Skin epidermis (tissue), 12 donors: ENCODE data around the gene SLC9A2.

Source experiments
- H3K27ac ChIP-seq, 21 experiments: fragments of 200-600 bp; sonication (generic) in 11 of 21; one replicate each; pipeline ENCODE4 v1.5.0; 2020; ENCODE audit warnings: mild to moderate bottlenecking in 3 of 21, inconsistent platforms in 2 of 21, moderate library complexity in 2 of 21
- H3K4me3 ChIP-seq, 7 experiments: fragments of 200-600 bp; sonication (generic) in 2 of 7; one replicate each; pipeline ENCODE4 v1.5.0; 2020; ENCODE audit warnings: inconsistent platforms in 2 of 7, mild to moderate bottlenecking in 2 of 7, moderate library complexity in 1 of 7

The SLC9A2 gene

DNA sequence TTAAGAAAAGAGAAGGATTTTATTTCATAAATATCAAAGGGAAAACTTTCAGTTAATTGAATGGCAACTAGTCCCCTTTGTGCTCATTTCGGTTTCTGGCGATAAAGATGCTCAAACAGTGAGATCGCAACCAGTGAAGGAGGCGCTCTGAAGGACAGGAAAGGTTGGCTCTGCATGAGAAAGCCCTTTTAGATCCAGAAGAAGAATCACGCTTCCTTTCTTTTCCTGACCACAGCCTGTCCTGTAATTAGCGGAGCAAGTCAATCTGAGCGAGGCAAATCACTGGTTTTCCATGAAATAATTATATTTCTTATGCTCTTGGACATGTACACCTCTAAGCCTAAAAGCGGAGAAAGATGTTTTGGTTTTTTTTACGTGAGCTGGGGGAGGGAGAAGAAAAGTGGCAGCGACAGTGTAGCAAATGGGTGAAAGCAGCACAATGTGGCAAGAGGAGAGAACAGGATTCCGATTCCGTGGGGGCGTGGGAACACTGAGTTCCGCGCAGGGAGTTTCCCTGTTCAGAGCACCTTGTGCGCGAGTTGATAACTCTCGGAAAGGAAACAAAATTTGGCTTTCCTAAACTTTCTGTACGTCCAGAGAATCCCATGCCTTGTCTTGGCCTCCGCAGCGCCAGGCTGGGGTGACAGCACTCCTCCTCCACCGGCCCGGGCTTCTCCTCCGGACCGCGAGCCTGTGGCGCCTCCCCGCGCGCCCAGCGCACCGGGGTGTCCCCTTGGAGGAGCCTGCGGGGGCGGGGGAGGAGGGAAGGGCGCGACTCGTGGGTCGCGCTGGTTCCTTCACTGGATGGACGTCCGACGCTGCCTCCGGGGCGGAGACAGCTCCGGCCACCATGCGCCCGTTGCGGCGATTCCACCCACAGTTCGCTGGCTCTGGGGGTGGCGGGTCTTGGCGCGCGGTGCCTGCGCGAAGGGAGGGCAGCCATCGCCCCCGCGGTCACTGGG, 620 bp upstream of the SLC9A2 start:
- Histone ChIP-seq H3K4me3 (peak overlapping the region; percentile 10 to 50 (median 32)), H3K27ac (peak overlapping the region in 1 of 21 experiments; percentile 9)

DNA sequence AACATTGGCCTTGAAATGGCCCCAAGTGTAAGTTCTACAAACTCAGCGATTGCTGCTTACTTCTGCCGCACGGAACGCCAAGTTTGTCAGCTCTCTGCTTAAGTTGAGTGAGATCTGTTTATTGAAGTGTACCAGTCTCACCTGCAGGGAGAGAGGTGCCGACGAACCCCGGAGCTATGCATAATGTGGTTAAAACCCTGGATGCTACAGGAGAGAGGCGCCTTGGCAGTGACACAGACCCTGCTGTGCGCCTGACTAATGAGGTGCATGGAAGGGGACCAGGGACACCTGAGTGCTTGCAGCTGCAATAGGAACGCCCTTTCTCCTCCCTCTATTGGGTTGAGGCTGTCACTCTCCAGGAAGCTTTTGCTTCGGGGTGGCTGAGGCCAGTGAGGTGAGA, 979 bp downstream of the SLC9A2 start:
- no peak overlapping the region for H3K27ac ChIP-seq
- H3K4me3 ChIP-seq, result peak overlapping the region in 1 of 7 experiments; percentile 50

DNA sequence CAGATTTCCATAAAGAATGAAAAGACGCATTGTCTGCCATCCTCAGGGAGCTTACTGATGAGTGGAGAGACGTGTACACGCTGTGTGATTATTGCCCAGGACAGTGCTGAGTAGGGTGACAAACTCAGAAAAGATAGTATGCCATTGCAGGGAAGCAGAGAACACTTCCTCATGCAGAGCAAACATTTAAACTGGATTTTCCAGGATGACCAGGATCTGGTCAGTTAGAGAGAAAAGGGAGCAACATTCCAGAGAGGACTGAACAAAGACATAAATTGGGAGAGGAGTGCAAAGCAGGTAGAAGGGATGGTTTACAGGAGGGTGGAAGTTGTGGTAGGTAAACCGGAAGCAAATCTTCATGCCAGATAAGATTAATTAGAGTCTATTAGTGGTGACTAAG, 2.3 kb downstream of the SLC9A2 start:
- no peak overlapping the region for H3K27ac ChIP-seq
- H3K4me3 ChIP-seq, result no peak overlapping the region

DNA sequence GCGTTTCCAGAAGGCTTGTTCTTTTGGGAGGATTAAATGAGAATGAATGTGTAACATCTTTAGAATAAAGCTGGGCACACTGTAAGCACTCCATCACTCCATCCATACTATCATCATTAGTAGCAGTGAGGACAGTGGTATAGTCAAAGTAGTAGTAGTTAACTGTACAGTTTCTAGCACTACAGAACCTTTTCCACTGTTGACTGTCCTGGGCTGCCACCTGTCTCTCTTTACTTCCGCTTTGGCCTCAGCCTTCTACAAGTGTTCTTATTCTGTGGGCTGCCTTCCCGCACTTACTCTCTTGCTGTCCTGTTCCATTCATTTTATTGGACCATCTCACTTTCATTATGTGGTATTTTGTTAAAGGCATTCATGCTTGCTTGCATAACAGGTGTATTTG, 3.3 kb downstream of the SLC9A2 start:
- Histone ChIP-seq H3K27ac (no peak overlapping the region), H3K4me3 (no peak overlapping the region)

GRCh38 chr2:102630458-102630857, 11.1 kb downstream of the SLC9A2 start:
- Histone ChIP-seq H3K27ac (no peak overlapping the region), H3K4me3 (no peak overlapping the region)

GRCh38 chr2:102632380-102633175, 13.2 kb downstream of the SLC9A2 start:
- Histone ChIP-seq H3K27ac (no peak overlapping the region), H3K4me3 (no peak overlapping the region)

DNA sequence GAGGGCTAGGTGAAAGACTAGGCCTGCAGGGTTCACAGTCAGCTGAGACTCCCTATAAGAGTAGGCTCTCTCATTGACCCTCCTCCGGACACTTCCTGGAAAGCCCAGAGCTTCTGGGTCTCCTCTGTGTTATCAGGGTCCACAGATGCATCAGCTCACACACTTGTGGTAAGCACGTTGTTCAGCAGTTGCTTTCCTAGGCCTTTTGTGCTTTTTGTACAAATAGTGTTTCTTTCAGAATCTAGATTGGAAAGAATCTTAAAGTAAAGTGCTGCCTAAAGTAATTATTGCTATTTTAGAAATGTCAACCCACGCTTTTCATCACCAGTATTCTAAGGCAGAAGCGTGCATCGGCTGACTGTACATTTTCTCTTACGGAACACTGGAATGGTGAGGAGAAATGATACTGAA, 15.5 kb downstream of the SLC9A2 start:
- no peak overlapping the region for H3K4me3 ChIP-seq
- no peak overlapping the region for H3K27ac ChIP-seq

DNA sequence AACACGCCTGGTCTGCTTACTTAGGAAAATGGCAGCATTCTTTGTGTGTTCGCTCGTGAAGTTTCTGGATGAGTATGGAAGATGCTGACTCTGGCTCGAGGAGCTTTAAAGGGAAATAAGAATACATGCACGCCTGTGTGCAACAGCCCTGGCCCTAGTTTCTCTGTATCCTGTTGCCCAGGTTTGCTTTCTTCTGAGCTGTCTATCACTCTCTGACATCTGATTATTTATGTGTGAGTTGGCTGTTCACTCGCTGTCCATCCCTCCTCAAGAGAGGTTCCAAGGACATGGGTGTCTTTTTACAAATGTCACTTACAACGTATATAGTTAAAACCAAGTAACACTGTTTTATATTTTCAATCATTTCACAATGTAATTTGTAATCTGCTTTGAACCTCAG, 16.0 kb downstream of the SLC9A2 start:
- no peak overlapping the region for H3K27ac ChIP-seq

DNA sequence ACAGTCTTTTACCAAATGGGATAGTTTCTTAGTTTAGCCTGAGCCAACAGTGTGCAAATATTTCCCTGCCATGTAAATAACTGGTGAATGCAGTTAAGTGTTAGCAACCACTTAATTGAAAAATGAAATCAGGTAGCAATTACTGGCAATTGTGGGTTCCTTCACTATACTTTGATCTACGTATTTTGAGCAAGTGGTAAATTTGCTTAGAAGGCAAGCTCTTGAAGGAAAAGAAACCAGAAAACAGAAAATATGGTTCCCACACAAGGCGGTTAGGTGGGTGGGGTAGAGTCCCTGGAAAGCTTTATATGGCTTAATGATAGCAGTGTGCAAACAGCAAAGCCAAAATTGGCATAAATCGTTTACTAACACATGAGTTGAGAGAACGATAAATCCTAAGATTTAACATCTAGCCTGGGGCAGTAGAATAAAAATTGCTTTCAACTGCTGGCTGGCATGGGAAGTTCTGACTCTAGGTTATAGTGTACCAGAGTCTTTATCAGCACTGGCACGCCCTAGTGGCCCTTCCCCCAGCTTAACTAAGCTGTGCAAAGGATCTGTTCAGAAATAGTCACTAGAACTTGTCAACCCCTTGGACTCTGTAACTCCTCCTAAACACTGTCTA, 17.0 kb downstream of the SLC9A2 start:
- no peak overlapping the region for H3K4me3 ChIP-seq
- no peak overlapping the region for H3K27ac ChIP-seq

More for the DNA sequence above, 16.0 kb downstream of the SLC9A2 start:
- no peak overlapping the region for H3K4me3 ChIP-seq

- Histone ChIP-seq H3K27ac (no peak overlapping the region), H3K4me3 (no peak overlapping the region)
Observed at GRCh38 chr2:102637358-102637757, 18.0 kb downstream of the SLC9A2 start.

- H3K27ac ChIP-seq, result no peak overlapping the region
- H3K4me3 ChIP-seq, result no peak overlapping the region
Observed at GRCh38 chr2:102639429-102639828, 20.1 kb downstream of the SLC9A2 start.

DNA sequence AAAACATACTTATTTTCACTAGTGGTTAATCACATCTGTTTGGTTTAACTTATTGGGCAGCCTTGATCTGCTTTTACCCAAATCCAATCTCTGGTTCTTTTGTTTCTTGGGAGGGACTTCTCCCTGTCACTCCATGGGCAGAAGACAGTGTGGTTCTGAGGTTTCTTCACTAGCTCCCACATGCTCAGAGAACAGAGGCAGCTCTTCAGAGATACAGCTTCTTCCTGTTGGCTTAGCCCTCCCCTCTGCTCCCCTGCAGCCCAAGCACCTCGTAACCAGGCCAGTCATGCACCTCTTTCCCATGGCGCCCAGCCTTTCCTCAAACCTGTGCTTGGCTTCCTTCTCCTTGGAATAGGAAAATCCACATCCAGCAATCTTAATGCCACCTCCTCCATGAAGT, 32.8 kb downstream of the SLC9A2 start:
- Histone ChIP-seq H3K27ac (no peak overlapping the region), H3K4me3 (no peak overlapping the region)

GRCh38 chr2:102657770-102658169, 38.4 kb downstream of the SLC9A2 start:
- no peak overlapping the region for H3K4me3 ChIP-seq

GRCh38 chr2:102660070-102660469, 40.7 kb downstream of the SLC9A2 start:
- Histone ChIP-seq H3K4me3 (no peak overlapping the region), H3K27ac (no peak overlapping the region)

More at GRCh38 chr2:102657770-102658169, 38.4 kb downstream of the SLC9A2 start:
- H3K27ac ChIP-seq, result no peak overlapping the region

GRCh38 chr2:102660574-102660973, 41.2 kb downstream of the SLC9A2 start:
- Histone ChIP-seq H3K4me3 (no peak overlapping the region), H3K27ac (no peak overlapping the region)

DNA sequence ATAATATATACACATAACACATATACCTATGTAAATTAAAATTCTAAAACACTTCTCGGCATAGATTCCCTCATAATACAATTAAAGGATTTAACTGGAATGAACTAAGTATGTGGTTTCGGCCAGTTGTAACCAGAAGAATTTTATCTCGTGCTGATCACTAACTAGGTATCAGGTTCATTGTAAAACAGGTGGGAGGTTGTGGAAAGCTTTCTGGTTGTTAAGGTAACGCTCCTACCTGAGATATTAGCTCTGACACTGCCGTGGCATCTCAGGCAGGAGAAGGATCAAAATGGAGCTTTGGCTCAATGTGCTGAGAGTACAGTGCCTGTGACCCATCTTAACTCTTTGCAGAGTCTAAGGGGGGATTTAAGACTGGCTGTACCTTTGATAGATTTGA, 42.5 kb downstream of the SLC9A2 start:
- H3K27ac ChIP-seq, result no peak overlapping the region
- H3K4me3 ChIP-seq, result no peak overlapping the region

- H3K27ac ChIP-seq, result no peak overlapping the region
- H3K4me3 ChIP-seq, result no peak overlapping the region
Observed at GRCh38 chr2:102662833-102663232, 43.5 kb downstream of the SLC9A2 start.

DNA sequence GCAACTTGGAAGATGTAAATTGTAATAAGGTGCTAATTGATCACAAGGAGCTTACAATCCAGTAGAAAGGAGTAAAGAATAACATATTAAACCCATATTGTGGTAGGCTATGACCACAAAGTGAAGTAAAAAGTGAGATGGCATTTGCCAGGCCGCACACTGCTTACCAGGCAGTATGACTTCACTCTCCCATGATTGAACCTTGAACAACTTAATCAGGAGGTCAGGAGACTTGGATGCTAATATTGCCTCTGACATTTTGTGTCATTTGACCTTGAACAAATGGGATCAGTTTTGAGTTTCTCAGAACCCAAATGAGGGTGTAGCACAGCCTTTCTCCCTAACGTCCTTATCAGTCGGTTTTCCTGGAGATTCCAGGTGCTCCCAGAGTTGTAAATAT, 44.0 kb downstream of the SLC9A2 start:
- Histone ChIP-seq H3K4me3 (no peak overlapping the region), H3K27ac (no peak overlapping the region)

GRCh38 chr2:102664471-102664909, 45.1 kb downstream of the SLC9A2 start:
- Histone ChIP-seq H3K4me3 (no peak overlapping the region), H3K27ac (no peak overlapping the region)

DNA sequence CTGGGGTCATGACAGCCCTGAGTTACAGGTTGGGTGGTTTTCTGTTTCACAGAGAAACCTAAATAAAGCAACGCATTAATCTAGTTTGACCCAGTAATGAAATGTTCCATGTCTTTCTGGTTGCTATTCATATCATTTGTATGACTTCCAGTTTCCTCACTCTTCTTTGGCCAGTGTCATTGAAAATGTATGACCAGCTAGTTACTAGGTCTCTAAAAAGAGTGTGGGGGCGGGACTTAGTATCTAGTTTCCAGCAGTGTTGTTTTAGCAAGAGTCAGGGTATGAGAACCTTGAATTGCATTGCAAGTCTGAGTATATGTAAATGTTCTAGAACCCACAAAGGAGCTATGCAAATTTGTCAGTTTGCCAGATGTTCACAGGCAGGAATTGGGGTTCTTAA, 47.7 kb downstream of the SLC9A2 start:
- no peak overlapping the region for H3K27ac ChIP-seq

More for the DNA sequence above, 47.7 kb downstream of the SLC9A2 start:
- no peak overlapping the region for H3K4me3 ChIP-seq
